GM18873 (cell line): Measurements from ENCODE around the gene GIPC2.
"Not testable (repeated sequence)": the region's sequence is repeated elsewhere in the genome, so short reads cannot be mapped to it uniquely, and the experiment has no call there.

Experiments
- ATAC-seq: cut with Tn5 transposase; IDR thresholded peaks from one replicate; pipeline ENCODE4 v1.9.1; 2021; ENCODE audit warnings: mild to moderate bottlenecking, moderate library complexity, moderate number of reproducible peaks; ENCODE audit not compliant: unreplicated experiment, low FRiP score

The GIPC2 gene

DNA sequence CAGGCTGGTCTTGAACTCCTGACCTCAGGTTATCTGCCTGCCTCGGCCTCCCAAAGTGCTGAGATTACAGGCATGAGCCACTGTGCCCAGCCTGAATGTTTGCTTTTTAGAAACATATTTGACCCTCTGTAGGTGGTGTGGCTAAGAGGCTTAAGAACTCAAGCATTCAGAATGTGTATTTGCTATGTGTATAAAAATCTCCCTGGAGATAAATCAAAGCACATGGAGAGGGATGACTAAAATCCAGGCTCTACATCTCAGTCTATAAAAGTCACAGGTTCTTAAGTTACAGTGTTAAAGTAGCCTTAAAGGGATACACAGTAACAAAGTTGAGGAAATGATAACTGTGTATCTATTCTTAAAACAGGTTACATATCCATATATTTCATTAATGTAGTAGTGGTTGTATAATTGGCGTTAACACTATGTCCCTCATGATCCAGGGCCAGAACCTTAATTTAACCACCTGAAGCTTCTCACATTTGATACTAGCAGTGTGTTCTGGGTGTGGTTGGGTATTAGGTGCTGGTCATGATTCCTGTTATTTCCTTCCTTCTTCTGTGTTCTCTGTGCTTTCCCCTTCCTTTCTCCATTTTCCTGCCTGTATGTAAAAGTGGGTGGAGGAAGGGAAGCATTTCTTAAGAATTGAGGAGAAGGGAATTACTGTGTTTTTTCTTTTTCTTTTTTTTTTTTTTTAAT lies 16.2 kb downstream of the GIPC2 start:
- no peak for ATAC-seq

DNA sequence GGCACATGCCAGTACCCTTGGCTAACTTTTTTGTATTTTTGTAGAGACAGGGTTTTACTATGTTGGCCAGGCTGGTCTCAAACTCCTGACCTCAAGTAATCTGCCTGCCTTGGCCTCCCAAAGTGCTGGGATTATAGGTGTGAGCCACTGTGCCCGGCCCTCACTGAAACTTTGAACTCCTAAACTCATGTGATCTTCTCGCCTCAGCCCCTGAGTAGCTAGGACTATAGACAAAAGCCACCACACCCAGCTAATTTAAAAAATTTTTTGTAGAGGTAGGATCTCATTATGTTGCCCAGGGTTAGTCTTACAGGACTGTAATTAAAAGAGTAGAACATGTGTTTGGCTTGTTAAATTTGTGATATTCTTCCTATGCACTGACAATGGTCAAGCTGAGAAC lies 19.1 kb downstream of the GIPC2 start:
- not testable (repeated sequence) for ATAC-seq

DNA sequence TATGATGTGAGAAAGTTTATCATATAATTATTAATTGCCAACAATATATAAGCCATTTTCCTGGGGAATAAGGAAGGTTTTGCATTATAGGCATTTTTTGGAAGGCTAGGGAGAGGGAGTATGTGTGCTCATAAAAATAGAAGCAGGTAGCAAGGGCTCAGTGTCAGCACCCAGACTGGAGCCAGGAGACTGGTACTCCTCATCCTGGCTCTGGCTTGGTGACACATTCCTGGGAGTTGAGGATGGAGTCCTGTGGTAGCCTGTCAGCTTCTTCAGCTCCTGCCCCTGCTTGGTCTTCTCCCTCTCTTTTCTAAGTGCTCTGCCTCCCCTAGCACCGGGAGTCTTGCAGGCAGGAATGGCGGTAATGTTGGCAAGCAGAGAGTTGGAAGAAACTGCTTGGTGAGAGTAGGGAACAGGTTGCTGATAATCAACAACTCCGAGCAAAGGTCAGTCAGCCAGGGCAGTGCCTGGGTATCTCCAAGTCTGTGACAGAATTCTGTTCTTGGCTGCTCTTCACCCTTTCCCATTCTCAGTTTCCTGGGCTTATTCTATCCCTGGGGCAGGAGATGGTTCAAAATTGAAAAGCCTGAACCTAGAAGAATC lies 23.0 kb downstream of the GIPC2 start:
- no peak for ATAC-seq

DNA sequence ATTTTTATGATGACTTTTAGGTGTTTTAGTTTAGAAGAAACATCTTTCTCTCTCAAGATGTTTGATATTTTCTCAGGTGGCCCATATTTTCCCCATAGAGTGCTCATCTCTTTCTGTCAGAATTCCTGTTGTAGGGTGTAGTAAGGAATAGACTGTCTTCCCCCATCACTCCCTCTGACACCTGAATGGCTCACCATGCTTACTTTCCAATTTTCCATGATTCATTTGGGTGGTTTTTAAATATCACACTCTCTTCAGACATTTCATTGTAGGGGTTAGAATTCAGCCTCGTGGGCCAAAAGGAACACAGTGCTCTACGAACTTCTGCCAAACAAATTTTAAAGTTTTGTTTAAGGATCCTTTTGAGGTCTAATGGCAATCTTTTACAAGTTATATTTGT lies 24.0 kb downstream of the GIPC2 start:
- ATAC-seq = no peak

DNA sequence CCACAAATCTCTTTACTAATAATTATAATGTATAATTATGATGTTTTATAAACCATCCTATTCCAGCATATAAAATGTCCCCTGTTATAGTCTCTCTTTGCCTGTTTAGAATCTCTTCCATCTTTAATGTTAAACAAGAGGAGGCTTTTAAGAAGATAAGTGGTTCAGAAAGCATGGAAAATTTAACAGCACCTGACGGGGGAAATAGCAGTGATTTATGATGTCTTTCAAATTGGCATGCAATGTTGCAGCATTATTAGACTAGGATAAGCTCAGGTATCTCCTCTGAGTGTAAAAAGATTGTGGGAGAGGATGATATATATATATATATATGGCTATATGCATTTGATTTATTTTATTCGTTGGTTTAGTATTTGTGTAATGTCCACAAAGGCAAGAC lies 24.4 kb downstream of the GIPC2 start:
- ATAC-seq = no peak

DNA sequence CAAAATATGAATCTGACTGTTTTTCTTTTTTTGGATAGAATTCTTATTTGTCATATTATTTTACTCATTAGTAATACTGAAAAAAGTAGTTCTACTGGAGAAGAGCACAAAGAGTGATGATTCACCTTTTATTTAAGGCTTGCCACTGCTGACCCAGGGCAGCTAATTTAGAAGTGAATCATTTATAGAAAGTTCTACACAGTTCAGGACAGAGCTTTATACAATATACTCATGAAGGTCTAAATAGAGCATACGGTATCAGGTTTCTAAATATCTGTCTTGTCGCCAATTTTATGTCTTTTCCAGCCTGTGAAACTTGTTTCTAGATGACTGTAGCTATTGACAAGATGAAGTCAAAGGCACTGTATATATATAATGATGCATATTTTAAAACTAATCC lies 25.0 kb downstream of the GIPC2 start:
- no peak for ATAC-seq

DNA sequence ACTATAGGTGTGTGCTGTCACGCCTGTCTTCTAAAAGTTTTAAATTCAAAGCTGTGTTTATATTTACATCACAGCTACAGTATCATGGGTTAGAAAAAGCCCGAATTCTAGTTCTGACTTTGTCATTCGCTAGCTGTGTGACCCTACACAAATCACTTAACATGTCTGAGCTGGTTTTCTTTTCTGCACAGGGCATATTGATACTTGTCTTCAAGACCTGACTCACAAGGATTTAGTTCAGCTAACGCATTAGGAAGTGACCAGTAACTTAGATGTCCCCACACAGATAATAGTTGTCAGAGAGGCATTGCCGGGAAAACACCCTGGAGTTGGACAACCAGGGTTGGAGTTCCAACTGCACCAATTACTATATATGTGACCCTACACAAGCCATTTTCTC lies 25.9 kb downstream of the GIPC2 start:
- no peak for ATAC-seq

DNA sequence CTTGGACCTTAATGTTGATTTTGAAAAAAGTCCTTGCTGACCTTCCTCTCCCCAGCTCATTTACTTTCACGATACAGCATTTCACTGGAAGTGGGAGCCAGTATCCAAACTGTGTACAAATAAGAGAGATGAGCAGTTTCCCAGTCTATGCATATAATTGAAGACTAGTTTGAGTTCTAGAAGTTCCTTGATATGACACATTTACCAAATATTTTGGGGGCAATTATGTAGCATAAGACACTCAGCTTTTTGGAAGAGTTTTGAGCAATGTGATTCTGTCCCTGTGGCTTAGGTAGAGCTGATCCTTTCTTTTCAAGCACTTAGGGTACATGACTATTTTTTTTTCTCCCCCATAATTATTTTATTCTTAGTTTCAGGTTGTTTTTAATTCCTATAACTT lies 26.4 kb downstream of the GIPC2 start:
- no peak for ATAC-seq

DNA sequence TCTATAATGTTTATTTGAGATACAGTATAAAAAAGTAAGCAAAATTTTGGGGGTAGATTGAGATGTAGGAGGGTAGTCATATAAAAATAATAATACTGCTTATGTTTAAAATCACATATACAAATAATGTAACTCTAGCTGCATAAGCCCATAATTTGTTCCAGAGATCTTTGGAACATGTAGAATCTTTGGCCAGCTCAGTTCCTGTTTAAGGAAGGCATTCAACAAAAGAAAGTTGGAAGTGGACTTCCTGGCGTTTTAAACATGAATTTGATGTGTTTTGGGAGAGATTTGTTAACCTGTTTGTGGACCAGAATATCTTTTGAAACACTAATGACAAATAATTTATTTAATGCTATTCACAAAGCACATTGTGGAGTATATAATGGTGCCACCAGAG lies 27.7 kb downstream of the GIPC2 start:
- no peak for ATAC-seq

DNA sequence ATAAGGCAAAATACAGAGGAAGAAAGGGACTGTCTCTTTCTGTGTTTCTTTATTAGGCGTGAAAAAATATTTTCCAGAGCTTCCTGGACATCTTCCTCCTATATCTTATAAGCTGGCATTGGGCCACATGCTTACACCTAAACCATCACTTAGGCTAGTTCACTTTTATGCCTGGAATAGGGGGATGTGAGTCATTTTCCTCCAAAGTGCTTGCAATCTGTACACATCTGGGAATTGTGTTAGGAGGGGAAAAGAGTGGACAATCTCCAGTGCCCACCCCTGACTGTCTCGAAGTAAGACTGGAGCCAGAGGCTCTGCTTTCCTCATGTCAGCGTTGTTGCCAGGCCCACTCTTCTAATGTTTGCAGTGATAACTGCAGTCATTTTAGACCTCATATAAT lies 29.9 kb downstream of the GIPC2 start:
- ATAC-seq = no peak

DNA sequence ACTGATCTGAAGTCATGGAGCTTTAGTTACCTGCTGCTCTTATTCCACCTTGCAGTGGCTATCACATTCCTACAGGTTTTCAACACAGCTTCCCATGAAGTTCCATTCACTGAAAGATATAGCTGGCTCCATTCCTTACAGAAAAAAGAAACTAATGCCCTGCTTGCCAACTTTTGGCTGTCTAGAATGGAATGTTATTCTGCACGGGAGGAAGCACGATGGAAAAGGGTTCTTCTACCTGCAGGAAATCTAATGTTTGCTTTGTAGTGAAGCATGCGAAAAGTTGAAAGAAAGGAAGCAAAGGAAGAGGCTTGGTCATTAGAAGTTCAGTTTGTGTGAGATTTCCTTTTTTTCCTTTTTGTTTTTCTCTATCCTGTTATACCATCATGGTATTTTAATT lies 32.6 kb downstream of the GIPC2 start:
- no peak for ATAC-seq

DNA sequence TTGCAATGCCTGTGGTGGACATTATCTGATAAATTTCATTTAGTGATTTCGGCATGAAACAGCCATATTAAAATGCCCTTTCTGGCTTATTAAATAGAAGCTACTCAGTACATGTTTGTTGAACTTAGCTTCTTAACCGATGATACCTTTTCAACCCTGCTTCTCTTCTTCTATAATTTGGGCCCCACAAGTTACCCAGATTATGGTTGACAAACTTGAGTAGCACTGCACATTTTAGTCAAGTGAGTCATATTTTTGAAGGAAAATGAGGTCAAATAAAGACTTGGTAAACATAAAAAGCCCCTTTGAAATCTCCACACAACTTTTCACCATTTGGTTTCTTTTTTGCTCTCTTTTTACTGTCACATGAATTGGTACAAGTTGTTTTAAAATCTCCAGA lies 33.8 kb downstream of the GIPC2 start:
- no peak for ATAC-seq

DNA sequence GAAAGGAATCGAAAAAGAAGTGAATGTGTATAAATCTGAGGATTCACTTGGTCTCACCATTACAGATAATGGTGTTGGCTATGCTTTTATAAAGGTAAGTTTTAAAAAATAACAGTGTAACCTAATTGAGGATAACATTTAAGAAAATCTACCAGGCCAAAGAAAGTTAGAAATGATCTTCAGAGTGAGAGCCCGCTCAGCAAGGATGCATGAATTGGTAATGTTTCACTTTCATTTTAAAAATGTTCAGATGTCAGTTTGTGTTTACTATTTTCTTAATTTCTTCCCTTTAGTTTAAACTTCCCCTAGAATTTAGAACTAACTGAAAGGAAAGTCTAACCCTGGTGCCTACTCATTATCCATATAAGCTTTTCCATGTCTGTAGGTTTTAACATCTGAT lies 35.0 kb downstream of the GIPC2 start:
- no peak for ATAC-seq

DNA sequence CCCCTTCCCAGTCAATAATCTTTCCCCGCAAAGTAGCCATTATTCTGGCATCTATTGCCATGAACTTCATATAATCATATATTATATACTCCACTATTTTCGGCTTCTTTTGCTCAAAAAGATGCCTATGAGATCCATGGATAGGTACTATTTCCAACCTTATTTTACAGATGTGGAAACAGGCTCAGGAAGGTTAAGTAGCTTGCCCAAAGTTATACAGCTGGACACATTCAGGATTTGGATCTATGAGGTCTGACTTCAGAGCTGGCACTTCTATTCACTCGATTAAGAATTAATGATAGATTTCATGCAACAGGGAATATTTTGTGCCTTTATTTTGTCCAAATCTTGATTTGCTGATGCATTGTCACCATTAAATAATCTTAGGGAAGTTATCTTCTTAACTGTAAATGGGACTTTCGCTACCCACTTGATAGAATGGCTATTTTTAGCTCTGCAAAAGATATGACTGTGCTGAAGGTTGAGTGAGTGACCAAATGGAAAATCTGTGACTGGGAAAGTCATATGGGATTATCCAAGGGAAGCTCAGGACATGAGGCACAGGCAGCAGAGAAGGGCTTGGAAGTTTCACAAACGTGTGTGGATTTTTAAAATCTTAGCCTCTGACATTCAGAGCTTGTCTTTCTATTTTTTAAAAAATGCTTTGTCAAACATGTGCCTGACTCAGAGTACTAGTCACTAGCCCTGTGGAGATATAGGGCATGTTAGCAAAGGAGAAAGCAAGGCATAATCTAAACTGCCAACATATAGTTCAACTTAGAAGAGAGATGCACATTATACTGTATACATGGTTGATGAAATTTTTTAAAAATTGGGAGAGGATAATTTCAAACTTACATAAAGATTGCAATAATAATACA lies 36.5 kb downstream of the GIPC2 start:
- ATAC-seq = no peak

DNA sequence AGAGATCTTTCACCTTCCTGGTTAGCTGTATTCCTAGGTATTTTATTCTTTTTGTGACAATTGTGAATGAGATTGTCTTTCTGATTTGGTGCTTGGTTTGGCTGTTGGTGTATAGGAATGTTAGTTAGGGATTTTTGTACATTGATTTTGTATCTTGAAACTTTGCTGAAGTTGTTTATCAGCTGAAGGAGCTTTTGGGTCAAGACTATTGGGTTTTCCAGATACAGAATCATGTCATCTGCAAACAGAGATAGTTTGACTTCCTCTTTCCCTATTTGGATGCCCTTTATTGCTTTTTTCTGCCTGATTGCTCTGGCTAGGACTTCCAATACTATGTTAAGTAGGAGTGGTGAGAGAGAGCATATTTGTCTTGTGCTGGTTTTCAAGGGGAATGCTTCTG lies 38.9 kb downstream of the GIPC2 start:
- ATAC-seq = not testable (repeated sequence)

DNA sequence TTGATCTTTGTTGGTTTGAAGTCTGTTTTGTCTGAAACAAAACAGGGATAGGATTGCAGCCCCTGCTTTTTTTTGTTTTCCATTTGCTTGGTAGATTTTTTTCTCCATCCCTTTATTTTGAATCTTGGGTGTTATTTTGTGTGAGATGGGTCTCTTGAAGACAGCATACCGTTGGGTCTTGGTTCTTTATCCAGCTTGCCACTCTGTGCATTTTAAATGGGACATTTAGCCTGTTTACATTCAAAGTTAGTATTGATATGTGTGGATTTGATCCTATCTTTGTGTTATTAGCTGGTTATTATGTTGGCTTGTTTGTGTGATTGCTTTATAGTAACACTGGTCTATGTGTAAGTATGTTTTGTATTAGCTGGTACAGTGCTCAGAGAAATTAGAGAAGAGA lies 40.9 kb downstream of the GIPC2 start:
- no peak for ATAC-seq

DNA sequence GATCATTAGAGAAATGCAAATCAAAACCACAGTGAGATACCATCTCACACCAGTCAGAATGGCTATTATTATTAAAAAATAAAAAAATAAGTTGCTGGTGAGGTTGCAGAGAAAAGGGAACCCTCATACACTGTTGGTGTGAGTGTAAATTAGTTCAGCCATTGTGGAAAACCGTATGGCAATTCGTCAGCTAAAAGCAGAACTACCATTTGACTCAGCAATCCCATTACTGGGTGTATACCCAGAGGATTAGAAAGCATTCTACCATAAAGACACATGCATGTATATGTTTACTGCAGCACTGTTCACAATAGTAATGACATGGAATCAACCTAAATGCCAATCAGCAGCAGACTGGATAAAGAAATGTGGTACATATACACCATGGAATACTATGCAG lies 42.2 kb downstream of the GIPC2 start:
- no peak for ATAC-seq

DNA sequence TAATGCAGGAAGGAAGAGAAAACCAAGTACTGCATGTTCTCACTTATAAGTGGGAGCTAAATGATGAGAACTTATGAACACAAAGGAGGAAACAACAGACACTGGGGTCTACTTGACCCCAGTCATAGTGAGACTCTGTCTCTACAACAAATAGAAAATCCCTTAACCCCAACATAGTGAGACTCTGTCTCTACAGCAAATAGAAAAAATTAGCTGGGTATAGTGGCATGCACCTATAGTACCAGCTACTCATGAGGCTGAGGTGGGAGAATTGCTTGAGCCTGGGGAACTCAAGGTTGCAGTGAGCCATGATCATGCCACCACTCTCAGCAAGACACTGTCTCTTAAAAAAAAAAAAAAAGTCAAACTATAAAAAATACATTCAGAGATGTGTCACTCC lies 42.7 kb downstream of the GIPC2 start:
- ATAC-seq = no peak

DNA sequence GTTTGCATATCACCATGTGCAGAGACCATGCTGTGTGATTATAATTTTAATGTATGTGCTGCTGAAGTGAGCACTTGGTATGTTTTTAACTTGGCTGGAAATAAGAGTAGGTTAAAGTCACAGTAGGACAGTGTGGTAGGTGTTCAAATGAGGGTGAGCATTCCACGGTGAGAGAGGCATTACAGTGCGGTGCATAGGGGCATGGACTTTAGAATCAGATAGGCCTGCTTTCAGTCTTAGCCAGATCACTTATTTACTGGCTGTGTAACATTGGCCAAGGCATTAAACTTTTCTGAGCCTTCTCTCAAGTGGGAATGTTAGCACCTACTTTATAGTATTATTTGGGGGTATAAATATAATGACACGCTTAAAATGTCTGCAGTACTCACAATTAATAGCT lies 43.2 kb downstream of the GIPC2 start:
- no peak for ATAC-seq

DNA sequence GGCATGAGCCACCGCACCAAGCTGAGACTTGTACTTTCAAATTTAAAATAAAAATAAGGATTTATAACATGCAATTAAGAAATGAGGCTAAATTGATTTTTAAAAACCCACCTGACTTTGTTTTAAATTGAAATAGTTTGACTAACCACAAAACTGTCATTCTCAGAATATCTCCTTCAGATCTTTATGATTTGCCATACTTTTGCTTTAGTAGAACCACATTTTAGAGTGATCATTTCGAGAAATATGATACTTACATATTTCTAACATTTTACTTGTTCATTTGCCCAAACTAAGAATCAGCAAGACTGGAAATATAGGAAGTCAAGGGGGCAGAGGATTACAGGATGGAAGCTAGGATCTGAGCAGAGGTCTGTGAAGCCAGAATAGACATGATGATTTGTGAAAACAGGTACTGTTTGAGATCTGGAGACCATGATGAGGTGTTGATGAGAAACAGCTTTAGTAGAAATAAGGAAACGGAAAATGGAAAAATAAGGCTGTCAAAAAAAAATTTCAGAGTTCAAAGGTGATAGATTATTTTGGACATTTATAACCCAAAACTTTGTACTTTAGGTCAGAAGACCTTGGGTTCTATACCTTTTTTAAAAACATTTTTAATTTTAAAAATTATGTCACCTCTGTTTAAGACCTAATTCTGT lies 44.8 kb downstream of the GIPC2 start:
- ATAC-seq = no peak

DNA sequence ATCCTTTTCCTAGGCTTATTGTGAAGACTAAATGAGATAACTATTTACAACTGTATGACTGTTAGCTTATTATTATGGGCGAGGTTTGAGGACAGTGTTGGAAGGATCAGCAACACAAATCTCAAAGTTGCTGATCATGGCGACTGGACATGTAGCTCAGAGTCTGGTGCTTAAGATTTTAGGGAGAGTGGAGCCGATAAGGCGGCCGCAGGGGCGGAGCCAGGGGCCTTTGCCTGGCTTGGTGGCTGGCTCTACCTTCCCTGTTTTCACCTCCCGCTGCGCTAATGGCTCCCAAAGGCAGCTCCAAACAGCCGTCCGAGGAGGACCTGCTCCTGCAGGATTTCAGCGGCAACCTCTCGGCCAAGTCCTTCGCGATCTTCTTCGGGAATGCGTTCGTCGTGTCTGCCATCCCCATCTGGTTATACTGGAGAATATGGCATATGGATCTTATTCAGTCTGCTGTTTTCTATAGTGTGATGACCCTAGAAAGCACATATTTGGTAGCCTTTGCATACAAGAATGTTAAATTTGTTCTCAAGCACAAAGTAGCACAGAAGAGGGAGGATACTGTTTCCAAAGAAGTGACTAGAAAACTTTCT lies 45.5 kb downstream of the GIPC2 start:
- no peak for ATAC-seq
